Ovary (tissue), 3 donors: ENCODE results near the gene MCRS1.

ENCODE experiments used
- CTCF ChIP-seq, 3 donors: fragments of 450-650 bp in 2 of 3; fragments of 200-600 bp in 1 of 3; IDR thresholded peaks; one replicate each; pipeline versions ENCODE4 v1.5.1 to v1.8.0; 2016 to 2022; ENCODE audit warnings: antibody characterized with exemption in 3 of 3, mild to moderate bottlenecking in 1 of 3
- EP300 ChIP-seq: sonication (generic); formaldehyde crosslinking; IDR thresholded peaks from one replicate; pipeline ENCODE4 v1.6.1; 2017; ENCODE audit warnings: antibody characterized with exemption
- POLR2A ChIP-seq: fragments of 450-650 bp; IDR thresholded peaks from one replicate; pipeline ENCODE4 v1.6.1; 2017; ENCODE audit warnings: antibody characterized with exemption, mild to moderate bottlenecking, moderate library complexity
- donor health status: DM: no; HTN: no; CAD: no.

- TF ChIP-seq CTCF (IDR thresholded peaks at IDR 0.05) (no peak), EP300 (no peak), POLR2A (peak; percentile 65)
Observed at GRCh38 chr12:49567611-49568441, at the start of gene MCRS1.
